Mesenchymal stem cell (in vitro differentiated cells and primary cell): ENCODE measurements around the gene LARGE1.

ENCODE experiments used
- DNase-seq: peaks from one replicate; pipeline ENCODE4 v3.0.0-alpha.2; 2013
- H2AFZ ChIP-seq: one replicate; pipeline ENCODE4 v1.6.1; 2013; ENCODE audit warnings: low read depth, mild to moderate bottlenecking, control low read depth, inconsistent platforms, low read length, moderate library complexity
- H2AK5ac ChIP-seq: 2 replicates; pipeline ENCODE4 v1.6.1; 2013; ENCODE audit warnings: low read length, moderate library complexity, mild to moderate bottlenecking, inconsistent platforms; ENCODE audit not compliant: severe bottlenecking
- H2BK120ac ChIP-seq: one replicate; pipeline ENCODE4 v1.6.1; 2013; ENCODE audit warnings: low read depth, mild to moderate bottlenecking, inconsistent platforms, low read length, moderate library complexity
- H2BK12ac ChIP-seq, 2 experiments: one replicate each; pipeline ENCODE4 v1.6.1; 2013; ENCODE audit warnings: inconsistent platforms in 2 of 2, low read length in 2 of 2, mild to moderate bottlenecking in 2 of 2, moderate library complexity in 2 of 2, control low read depth in 1 of 2
- H2BK15ac ChIP-seq: one replicate; pipeline ENCODE4 v1.6.1; 2013; ENCODE audit warnings: mild to moderate bottlenecking, low read depth, inconsistent platforms; ENCODE audit not compliant: poor library complexity, severe bottlenecking
- H2BK5ac ChIP-seq: 2 replicates; pipeline ENCODE4 v1.6.1; 2013; ENCODE audit warnings: low read depth, mild to moderate bottlenecking, low read length, control low read depth, inconsistent platforms; ENCODE audit not compliant: poor library complexity, severe bottlenecking
- H3K14ac ChIP-seq, 2 experiments: one replicate each; pipeline ENCODE4 v1.6.1; 2013; ENCODE audit warnings: inconsistent platforms in 2 of 2, low read length in 2 of 2, control low read depth in 1 of 2, mild to moderate bottlenecking in 1 of 2, moderate library complexity in 1 of 2
- H3K18ac ChIP-seq, 2 experiments: one replicate each; pipeline ENCODE4 v1.6.1; 2013; ENCODE audit warnings: inconsistent platforms in 2 of 2, low read length in 2 of 2, control low read depth in 1 of 2, low read depth in 1 of 2, mild to moderate bottlenecking in 1 of 2
- H3K23ac ChIP-seq, 2 experiments: one replicate each; pipeline ENCODE4 v1.6.1; 2013; ENCODE audit warnings: inconsistent platforms in 2 of 2, low read length in 2 of 2, mild to moderate bottlenecking in 2 of 2, moderate library complexity in 2 of 2, control low read depth in 1 of 2
- H3K27ac ChIP-seq: 2 replicates; pipeline ENCODE4 v1.5.1; 2013; ENCODE audit warnings: mild to moderate bottlenecking, moderate library complexity, low read length, control low read depth, inconsistent platforms; ENCODE audit not compliant: poor library complexity, severe bottlenecking
- H3K27me3 ChIP-seq, 2 experiments: 2 replicates each; pipeline versions ENCODE4 v1.6.1 to v1.7.0; 2013; ENCODE audit warnings: low read length in 2 of 2, mild to moderate bottlenecking in 2 of 2, moderate library complexity in 2 of 2, control low read depth in 1 of 2, inconsistent platforms in 1 of 2; ENCODE audit not compliant: control insufficient read depth in 1 of 2, insufficient read depth in 1 of 2
- H3K36me3 ChIP-seq, 2 experiments: 2 replicates each; pipeline versions ENCODE4 v1.6.1 to v1.7.0; 2013; ENCODE audit warnings: low read length in 2 of 2, control low read depth in 1 of 2, inconsistent platforms in 1 of 2, low read depth in 1 of 2, mild to moderate bottlenecking in 1 of 2; ENCODE audit not compliant: insufficient read depth in 2 of 2, control insufficient read depth in 1 of 2
- H3K4ac ChIP-seq, 2 experiments: one replicate each; pipeline ENCODE4 v1.6.1; 2013; ENCODE audit warnings: inconsistent platforms in 2 of 2, low read length in 2 of 2, mild to moderate bottlenecking in 2 of 2, moderate library complexity in 2 of 2, control low read depth in 1 of 2, low read depth in 1 of 2
- H3K4me1 ChIP-seq: 2 replicates; pipeline ENCODE4 v1.6.1; 2013; ENCODE audit warnings: low read depth, low read length, control low read depth; ENCODE audit not compliant: control insufficient read depth, insufficient read depth
- H3K4me2 ChIP-seq: 2 replicates; pipeline ENCODE4 v1.6.1; 2013; ENCODE audit warnings: low read length, mild to moderate bottlenecking, inconsistent platforms; ENCODE audit not compliant: poor library complexity, severe bottlenecking
- H3K4me3 ChIP-seq, 2 experiments: 2 replicates each; pipeline versions ENCODE4 v1.5.1 to v1.7.0; 2013; ENCODE audit warnings: low read length in 2 of 2, mild to moderate bottlenecking in 2 of 2, control low read depth in 1 of 2, low read depth in 1 of 2; ENCODE audit not compliant: insufficient read depth in 1 of 2
- H3K79me1 ChIP-seq: replicated peaks from 2 replicates; pipeline ENCODE4 v1.6.1; 2013; ENCODE audit warnings: mild to moderate bottlenecking, control low read depth, low read length, inconsistent platforms; ENCODE audit not compliant: poor library complexity, severe bottlenecking
- H3K9ac ChIP-seq: 2 replicates; pipeline ENCODE4 v1.7.0; 2013; ENCODE audit warnings: mild to moderate bottlenecking, low read length, moderate library complexity
- H3K9me3 ChIP-seq: 2 replicates; pipeline ENCODE4 v1.7.0; 2013; ENCODE audit warnings: mild to moderate bottlenecking, low read length; ENCODE audit not compliant: control insufficient read depth
- H4K8ac ChIP-seq: one replicate; pipeline ENCODE4 v1.6.1; 2013; ENCODE audit warnings: inconsistent platforms, mild to moderate bottlenecking, low read length, moderate library complexity
- H4K91ac ChIP-seq: one replicate; pipeline ENCODE4 v1.6.1; 2013; ENCODE audit warnings: mild to moderate bottlenecking, low read length, inconsistent platforms
- WGBS: methylation state at CpG from one replicate; pipeline ENCODE4 v1.1.7; 2013; ENCODE audit warnings: mixed read lengths; 5-methylcytosine and 5-hydroxymethylcytosine counted together

Gene LARGE1

GRCh38 chr22:33748714-33749113 lies 171.6 kb downstream of the LARGE1 start:
- peaks cover 0 to 8% of the 10 kb centered on the region in 2 experiments for H3K36me3 ChIP-seq
- no peak overlapping the region for H3K18ac ChIP-seq
- H3K4me3 ChIP-seq: no peak overlapping the region
- H3K4me1 ChIP-seq: no peaks in the 10 kb centered on the region
- no peak overlapping the region for H4K8ac ChIP-seq
- no peak overlapping the region for H2AK5ac ChIP-seq
- no peak overlapping the region for H2BK5ac ChIP-seq
- no peak overlapping the region for H3K9ac ChIP-seq
- peaks cover 2% of the 10 kb centered on the region for H3K79me1 ChIP-seq
- H2BK15ac ChIP-seq: no peak overlapping the region
- H3K27ac ChIP-seq: no peak overlapping the region
- WGBS: 90% methylated on average over 4 of the region's 4 CpGs
- no peak overlapping the region for H4K91ac ChIP-seq
- H3K4me2 ChIP-seq: no peak overlapping the region
- no peaks in the 10 kb centered on the region for H3K27me3 ChIP-seq
- no peak overlapping the region for H3K14ac ChIP-seq
- no peak overlapping the region for H2AFZ ChIP-seq
- H2BK12ac ChIP-seq: no peak overlapping the region
- H2BK120ac ChIP-seq: no peak overlapping the region
- no peak for DNase-seq
- no peak overlapping the region for H3K4ac ChIP-seq
- H3K9me3 ChIP-seq: no peaks in the 10 kb centered on the region
- no peak overlapping the region for H3K23ac ChIP-seq

- no peak overlapping the region for H2AK5ac ChIP-seq
- H3K14ac ChIP-seq: no peak overlapping the region
- H3K4me2 ChIP-seq: no peak overlapping the region
- no peak overlapping the region for H3K4me3 ChIP-seq
- no peaks in the 10 kb centered on the region for H3K9me3 ChIP-seq
- 95% methylated on average over 4 of the region's 4 CpGs for WGBS
- H3K4ac ChIP-seq: no peak overlapping the region
- H4K8ac ChIP-seq: no peak overlapping the region
- H2BK12ac ChIP-seq: no peak overlapping the region
- no peak overlapping the region for H4K91ac ChIP-seq
- no peaks in the 10 kb centered on the region for H3K27me3 ChIP-seq
- H2BK15ac ChIP-seq: no peak overlapping the region
- H2AFZ ChIP-seq: no peak overlapping the region
- peaks cover 0 to 8% of the 10 kb centered on the region in 2 experiments for H3K36me3 ChIP-seq
- no peak overlapping the region for H3K9ac ChIP-seq
- peaks cover 2% of the 10 kb centered on the region for H3K79me1 ChIP-seq
- no peak overlapping the region for H3K23ac ChIP-seq
- H3K18ac ChIP-seq: no peak overlapping the region
- no peak for DNase-seq
- H3K4me1 ChIP-seq: no peaks in the 10 kb centered on the region
- no peak overlapping the region for H2BK120ac ChIP-seq
- H2BK5ac ChIP-seq: no peak overlapping the region
- H3K27ac ChIP-seq: no peak overlapping the region
Observed at GRCh38 chr22:33747576-33748180, 172.6 kb downstream of the LARGE1 start.

- Histone ChIP-seq H2BK5ac (no peak overlapping the region), H3K18ac (no peak overlapping the region), H2AFZ (no peak overlapping the region), H2AK5ac (no peak overlapping the region), H3K4me2 (no peak overlapping the region), H4K91ac (no peak overlapping the region), H3K23ac (no peak overlapping the region), H2BK12ac (no peak overlapping the region), H2BK15ac (no peak overlapping the region), H3K79me1 (peaks cover 2% of the 10 kb centered on the region), H3K27ac (no peak overlapping the region), H4K8ac (no peak overlapping the region), H3K9me3 (no peaks in the 10 kb centered on the region), H3K4me1 (no peaks in the 10 kb centered on the region), H3K36me3 (peaks cover 0 to 5% of the 10 kb centered on the region in 2 experiments), H3K27me3 (no peaks in the 10 kb centered on the region), H3K4me3 (no peak overlapping the region), H3K14ac (no peak overlapping the region), H2BK120ac (no peak overlapping the region), H3K4ac (no peak overlapping the region), H3K9ac (no peak overlapping the region)
- WGBS: 94% methylated on average over 1 of the region's 1 CpG
- no peak for DNase-seq
Observed at GRCh38 chr22:33747029-33747428, 173.2 kb downstream of the LARGE1 start.

GRCh38 chr22:33746501-33746928 lies 173.8 kb downstream of the LARGE1 start:
- no peak overlapping the region for H3K4me2 ChIP-seq
- no peak overlapping the region for H2BK15ac ChIP-seq
- no peak overlapping the region for H2BK120ac ChIP-seq
- H2AK5ac ChIP-seq: no peak overlapping the region
- H2BK5ac ChIP-seq: no peak overlapping the region
- no peak overlapping the region for H3K23ac ChIP-seq
- no peak overlapping the region for H3K18ac ChIP-seq
- H3K27me3 ChIP-seq: no peaks in the 10 kb centered on the region
- no peaks in the 10 kb centered on the region for H3K4me1 ChIP-seq
- H2BK12ac ChIP-seq: no peak overlapping the region
- H3K36me3 ChIP-seq: peaks cover 0 to 5% of the 10 kb centered on the region in 2 experiments
- H4K8ac ChIP-seq: no peak overlapping the region
- H3K27ac ChIP-seq: no peak overlapping the region
- no peak overlapping the region for H3K14ac ChIP-seq
- H2AFZ ChIP-seq: no peak overlapping the region
- DNase-seq: no peak
- H3K9me3 ChIP-seq: no peaks in the 10 kb centered on the region
- H3K9ac ChIP-seq: no peak overlapping the region
- WGBS: 100% methylated on average over 2 of the region's 3 CpGs
- no peak overlapping the region for H3K4me3 ChIP-seq
- H3K4ac ChIP-seq: no peak overlapping the region
- H3K79me1 ChIP-seq: peaks cover 2% of the 10 kb centered on the region
- no peak overlapping the region for H4K91ac ChIP-seq
